GOT3 (cell line): Measurements from ENCODE around the gene MUC5AC.
"Not testable (repeated sequence)": the region's sequence is repeated elsewhere in the genome, so short reads cannot be mapped to it uniquely, and the experiment has no call there.

Experiments
- DNase-seq: peaks from one replicate; lab custom pipeline; 2025; ENCODE audit warnings: mixed read lengths; lab: John Stamatoyannopoulos, UW

MUC5AC gene

GRCh38 chr11:1147792-1148191 lies 10.0 kb upstream of the MUC5AC start:
- DNase-seq, result no peak

GRCh38 chr11:1148752-1149180 lies 9.0 kb upstream of the MUC5AC start:
- no peak for DNase-seq

DNA sequence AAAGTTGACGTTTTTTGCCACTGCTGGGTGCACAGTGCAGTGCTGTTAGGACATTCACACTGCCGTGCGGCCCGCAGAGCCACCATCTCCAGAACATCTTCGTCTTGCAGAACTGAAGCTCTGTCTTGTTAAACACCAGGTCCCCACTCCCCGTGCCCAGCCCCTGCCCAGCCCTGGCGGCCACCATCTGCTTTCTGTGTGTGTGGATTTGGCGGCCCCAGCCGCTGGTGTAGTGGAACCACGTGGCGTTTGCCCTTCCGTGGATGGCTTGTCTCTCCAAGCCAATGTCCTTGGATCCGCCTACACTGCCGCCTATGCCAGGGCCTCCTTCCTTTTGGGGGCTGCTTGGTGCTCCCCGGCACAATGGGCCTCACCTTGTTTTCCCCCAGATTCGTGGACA lies 8.2 kb upstream of the MUC5AC start:
- no peak for DNase-seq

DNA sequence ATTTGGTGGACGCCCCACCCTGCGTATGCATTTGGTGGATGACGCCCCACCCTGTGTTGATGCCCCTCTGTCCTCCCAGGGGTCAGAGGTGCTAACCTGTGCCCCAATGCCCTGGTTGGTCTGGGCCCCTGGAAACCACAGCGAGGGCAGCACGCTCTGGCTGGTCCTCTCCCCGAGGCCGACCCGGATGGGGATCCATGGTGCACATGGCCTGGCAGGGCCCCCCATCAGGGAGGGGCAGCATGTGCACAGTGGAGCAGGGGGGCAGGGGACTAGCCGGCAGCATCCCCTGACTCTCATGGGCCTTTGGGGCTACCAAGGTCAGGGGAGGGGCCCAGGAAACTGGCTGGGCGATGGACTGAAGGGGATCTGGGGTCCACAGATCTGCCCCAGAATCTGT lies 7.6 kb upstream of the MUC5AC start:
- no peak for DNase-seq

DNA sequence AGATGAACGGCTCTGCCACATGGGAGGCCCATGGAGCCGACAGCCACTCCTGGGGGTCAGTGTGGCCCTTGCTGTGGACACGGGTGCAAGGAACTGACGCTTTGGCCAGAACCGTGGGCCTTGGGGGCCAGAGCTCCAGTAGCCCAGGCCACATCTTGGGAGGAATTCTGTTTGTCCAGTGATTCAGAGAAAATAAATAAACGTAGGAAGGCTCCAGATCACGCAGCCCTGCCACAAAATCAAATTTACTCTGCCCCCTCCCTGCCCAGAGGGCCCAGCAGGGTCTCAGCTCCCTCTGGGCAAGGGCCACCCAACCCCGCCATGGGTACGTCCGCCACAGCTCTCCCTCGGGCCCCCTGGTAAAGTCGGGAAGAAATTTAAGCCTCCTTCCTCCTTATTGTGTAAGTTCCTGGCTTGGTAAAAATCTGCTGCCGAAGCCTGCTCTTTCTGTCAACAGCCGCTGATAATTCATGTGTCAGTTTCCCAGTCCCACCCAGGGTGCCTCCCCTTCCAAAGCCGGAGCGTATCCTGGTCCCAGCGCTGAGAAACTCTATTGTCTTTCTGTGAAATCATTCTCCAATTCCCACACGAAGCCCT lies 6.9 kb upstream of the MUC5AC start:
- peak; percentile 5 for DNase-seq

DNA sequence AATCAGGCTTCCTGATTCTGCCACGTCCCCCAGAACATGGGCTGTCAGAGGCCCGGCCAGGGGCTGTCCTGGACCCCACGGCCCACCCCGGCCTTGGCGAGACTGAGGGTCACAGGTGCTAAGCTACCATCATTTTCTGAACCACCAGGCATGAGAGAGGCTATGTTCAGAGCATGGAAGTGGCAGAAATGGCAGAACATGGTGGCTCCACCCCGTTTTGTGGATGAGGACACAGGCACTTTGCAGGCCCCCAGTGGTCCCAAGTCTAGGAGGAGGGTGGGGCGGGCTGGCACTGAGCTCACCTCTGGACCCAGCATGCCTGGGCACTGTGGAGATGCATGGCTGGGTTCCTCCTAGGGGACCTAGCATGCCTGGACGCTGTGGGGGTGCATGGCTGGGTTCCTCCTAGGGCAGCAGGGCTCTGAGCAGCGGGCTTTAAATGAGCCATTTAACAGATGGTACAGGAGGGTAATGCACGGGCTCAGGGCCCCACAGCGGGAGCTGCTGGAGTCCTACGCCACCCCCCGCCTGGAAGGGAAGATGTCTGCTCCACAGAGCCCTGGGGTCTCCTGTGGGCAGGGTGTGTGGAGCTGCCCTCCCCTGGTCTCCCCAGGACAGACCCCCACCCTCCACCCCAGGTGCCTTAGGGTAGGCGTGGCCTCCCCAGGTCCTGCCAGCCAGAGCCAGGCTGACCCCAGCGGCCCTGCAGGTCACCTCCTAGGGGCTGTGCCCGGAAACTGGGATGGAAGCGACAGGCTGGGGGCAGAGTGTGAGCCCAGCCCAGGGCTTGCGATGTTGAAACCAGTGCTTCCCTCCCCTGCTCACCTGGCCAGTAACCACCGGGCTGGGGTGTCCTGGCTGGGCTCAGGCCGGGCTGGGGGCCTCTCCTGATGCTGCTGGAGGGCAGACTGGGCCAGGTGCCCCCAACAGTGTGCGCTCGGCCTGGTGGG lies 6.1 kb upstream of the MUC5AC start:
- no peak for DNase-seq

DNA sequence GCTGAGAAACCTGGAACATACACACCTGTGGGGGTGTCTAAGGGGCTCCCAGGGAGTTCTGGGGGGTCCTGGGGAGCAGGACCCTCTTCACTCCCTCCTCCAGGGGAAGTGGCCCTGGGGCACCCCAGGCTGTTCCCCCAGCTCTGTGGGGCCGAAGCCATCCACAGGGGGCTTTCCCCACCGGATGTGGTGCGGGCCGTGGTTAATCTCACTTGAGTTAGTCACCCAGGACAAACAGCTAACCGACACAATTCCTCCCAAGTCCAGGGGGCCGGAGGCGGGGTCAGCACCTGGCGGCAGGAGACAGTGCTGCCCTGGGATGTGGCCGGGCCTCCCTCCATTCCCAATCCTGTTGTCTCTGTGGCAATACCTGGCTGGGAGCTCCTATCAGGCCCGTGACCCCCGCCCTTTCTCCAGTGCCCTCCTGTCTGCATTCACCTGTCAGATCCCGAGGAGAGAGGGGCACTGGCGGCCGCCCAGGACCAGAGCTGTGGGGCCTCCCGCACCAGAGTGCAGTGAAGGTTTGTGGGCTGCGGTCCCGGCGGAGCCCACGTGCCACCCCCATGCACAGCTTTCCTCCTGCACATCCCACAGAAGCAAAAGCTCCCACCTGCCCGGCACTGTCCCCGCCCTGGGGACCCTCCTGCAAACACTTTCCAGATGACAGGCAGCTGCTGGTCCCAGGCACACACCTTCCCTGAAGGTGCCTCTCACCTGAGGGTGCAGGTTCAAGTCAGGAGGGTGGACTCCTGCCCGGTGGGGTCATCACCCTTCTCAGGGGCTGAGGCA lies 5.2 kb upstream of the MUC5AC start:
- DNase-seq, result no peak

- DNase-seq, result no peak
Measured at GRCh38 chr11:1153105-1153950, 4.4 kb upstream of the MUC5AC start.

- peak; percentile 39 for DNase-seq
Measured at GRCh38 chr11:1153951-1154493, 3.7 kb upstream of the MUC5AC start.

GRCh38 chr11:1154656-1155055 lies 3.1 kb upstream of the MUC5AC start:
- DNase-seq, result not testable (repeated sequence)

DNA sequence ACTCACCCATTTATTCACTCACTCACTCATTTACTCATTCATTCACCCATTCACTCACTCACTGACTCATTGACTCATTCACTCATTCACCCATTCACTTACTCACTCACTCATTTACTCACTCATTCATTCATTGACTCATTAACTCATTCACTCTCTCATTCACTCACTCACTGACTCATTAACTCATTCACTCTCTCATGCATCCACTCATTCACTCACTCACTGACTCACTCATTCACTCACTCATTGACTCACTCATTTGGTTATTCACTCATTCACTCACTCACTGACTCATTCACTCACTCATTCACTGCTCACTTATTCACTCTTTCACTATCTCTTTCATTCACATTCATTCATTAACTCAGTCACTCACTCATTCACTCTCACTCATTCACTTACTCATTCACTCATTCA lies 2.5 kb upstream of the MUC5AC start:
- DNase-seq, result no peak

- DNase-seq, result no peak
Measured at GRCh38 chr11:1156506-1157340, 1.0 kb upstream of the MUC5AC start.

- no peak for DNase-seq
Measured at GRCh38 chr11:1157341-1157644, 460 bp upstream of the MUC5AC start.

GRCh38 chr11:1158681-1159487 lies 1.1 kb downstream of the MUC5AC start:
- DNase-seq, result no peak

- DNase-seq, result not testable (repeated sequence)
Measured at GRCh38 chr11:1159488-1160220, 1.9 kb downstream of the MUC5AC start.

GRCh38 chr11:1160231-1161101 lies 2.7 kb downstream of the MUC5AC start:
- DNase-seq, result no peak

DNA sequence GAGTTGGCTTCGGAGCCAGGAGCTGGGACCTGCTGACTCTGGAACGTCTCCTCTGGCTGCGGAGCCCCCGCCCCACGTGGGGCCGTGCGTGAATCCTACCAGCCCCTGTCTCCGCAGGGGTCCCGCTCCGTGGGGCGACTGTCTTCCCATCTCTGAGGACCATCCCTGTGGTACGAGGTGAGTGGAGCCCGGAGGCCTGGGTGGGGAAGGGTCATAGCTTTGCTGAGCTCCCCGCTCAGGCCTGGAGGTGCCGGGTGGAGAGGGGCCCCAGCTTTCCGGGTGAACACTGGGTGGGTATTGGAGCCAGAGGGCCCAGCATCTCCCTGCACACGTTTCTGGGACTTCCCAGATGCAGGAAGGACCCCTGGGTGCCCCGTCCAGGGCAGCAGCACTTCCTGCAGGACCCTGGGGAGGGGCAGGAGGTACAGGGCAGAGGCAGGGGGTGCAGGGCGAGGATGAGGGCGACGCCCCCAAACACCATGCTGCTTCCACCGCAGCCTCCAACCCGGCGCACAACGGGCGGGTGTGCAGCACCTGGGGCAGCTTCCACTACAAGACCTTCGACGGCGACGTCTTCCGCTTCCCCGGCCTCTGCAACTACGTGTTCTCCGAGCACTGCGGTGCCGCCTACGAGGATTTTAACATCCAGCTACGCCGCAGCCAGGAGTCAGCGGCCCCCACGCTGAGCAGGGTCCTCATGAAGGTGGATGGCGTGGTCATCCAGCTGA lies 3.8 kb downstream of the MUC5AC start:
- no peak for DNase-seq
